ENCODE measurements around the gene TH.

TH gene

DNA sequence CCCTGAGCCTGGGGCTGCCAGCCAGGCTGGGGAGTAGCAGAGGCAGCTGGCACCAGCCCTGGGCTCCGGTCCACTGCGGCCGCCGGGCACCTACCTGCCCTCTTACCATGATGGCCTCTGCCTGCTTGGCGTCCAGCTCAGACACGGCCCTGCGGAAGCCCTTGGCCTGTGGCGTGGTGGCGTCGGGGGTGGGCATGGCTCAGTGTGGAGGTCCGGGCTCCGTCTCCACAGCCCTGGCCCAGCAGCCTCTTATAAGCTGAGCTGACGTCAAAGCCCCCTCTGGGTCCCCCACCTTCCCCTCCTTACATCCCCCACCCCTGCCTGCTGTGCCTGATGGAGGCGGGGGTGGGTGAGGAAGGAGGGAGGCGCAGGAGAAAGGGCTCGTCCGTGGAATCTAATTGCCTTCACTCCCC, at the start of gene TH:
TSS of gene TH (minus strand) at position 225 of the 413 bp plus-strand sequence. CDS start at position 196, 29 bp downstream.
- Mint-ChIP-seq H3K9me3 (no peaks in the 10 kb centered on the region), H3K27ac (no peak within 1 kb of the TSS), H3K36me3 (no peaks in the 10 kb centered on the region), H3K4me1 (no peaks in the 10 kb centered on the region), H3K27me3 (peaks cover 41% of the 10 kb centered on the region), H3K4me3 (no peak within 1 kb of the TSS)
- ATAC-seq, result no peak

DNA sequence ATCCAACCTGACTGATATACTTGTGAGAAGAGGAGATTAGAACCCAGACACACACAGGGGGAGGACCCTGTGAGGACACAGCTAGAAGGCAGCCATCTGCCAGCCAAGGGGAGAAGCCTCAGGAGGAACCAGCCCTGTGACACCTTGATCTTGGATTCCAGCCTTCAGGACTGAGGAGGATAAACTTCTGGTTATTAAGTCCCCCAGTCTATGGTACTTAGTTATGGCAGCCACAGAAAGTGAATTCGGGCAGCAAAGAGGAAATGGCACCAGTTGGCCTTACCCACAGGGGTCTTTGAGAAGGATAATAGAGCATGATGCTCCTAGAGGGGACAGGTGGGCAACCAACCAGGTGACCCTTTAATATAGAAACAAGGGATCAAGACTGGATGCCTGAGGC, 49.4 kb upstream of the TH start:
- Mint-ChIP-seq H3K4me3 (no peak overlapping the region), H3K27ac (no peak overlapping the region), H3K9me3 (peaks cover 13% of the 10 kb centered on the region), H3K4me1 (no peaks in the 10 kb centered on the region), H3K36me3 (peaks cover 7% of the 10 kb centered on the region), H3K27me3 (peaks cover 45% of the 10 kb centered on the region)
- ATAC-seq, result no peak

DNA sequence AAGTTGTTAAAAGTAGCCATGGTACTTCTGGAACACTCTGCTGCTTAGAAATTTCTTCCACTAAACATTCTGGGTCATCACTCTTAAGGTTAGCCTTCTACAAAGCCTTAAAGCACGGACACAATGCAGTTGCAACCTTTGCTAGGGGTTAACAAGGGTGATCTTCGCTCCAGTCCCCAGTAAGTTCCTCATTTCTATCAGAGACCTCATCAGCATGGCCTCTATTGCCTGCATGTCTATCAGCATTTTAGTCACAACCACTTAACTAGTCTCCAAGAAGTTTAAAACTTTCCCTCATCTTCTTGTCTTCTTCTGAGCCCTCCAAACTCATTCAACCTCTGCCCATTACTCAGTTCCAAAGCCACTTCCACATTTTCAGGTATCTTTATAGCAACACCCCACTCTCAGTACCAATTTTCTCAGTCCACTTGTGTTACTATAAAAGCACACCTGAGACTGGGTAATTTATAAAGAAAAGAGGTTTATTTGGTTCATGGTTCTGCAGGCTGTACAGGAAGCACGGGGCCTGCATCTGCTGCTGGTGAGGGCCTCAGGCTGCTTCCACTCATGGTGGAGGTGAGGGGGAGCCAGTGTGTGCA, 48.7 kb upstream of the TH start:
- Mint-ChIP-seq H3K27me3 (peaks cover 38% of the 10 kb centered on the region), H3K9me3 (peaks cover 13% of the 10 kb centered on the region), H3K27ac (no peak overlapping the region), H3K36me3 (peaks cover 7% of the 10 kb centered on the region), H3K4me1 (no peaks in the 10 kb centered on the region), H3K4me3 (no peak overlapping the region)
- no peak for ATAC-seq

DNA sequence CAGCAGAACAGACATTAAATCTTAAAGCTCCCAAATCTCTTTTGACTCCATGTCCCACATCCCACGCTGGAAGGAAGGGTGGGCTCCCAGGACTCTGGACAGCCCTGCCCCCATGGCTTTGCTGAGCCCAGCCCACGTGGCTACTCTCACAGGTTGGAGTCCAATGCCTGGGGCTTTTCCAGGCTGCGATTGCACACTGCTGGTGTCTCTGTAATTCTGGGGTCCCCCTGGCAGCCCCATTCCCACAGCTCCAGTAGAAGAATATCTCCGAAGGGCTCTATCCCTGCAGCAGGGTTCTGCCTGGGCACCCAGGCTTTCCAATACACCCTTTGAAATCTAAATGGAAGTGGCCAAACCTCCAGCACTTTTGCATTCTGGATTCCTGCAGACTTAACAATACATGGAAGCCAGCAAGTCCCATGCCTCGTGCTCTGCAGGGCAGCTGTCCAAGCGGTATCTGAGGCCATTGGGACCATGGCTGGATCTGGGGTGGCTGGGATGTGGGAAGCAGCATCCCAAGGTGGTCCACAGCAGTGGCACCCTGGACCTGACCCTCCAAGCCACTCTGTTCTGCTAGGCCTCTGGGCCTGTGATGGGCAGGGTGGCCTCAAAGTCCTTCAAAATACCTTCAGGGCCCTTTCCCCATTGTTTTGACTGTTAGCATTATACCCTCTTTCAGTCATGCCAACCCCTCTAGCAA, 47.9 kb upstream of the TH start:
- Mint-ChIP-seq H3K4me1 (no peaks in the 10 kb centered on the region), H3K9me3 (peaks cover 13% of the 10 kb centered on the region), H3K4me3 (no peak overlapping the region), H3K27me3 (peaks cover 41% of the 10 kb centered on the region), H3K27ac (no peak overlapping the region), H3K36me3 (peaks cover 7% of the 10 kb centered on the region)
- ATAC-seq, result no peak

DNA sequence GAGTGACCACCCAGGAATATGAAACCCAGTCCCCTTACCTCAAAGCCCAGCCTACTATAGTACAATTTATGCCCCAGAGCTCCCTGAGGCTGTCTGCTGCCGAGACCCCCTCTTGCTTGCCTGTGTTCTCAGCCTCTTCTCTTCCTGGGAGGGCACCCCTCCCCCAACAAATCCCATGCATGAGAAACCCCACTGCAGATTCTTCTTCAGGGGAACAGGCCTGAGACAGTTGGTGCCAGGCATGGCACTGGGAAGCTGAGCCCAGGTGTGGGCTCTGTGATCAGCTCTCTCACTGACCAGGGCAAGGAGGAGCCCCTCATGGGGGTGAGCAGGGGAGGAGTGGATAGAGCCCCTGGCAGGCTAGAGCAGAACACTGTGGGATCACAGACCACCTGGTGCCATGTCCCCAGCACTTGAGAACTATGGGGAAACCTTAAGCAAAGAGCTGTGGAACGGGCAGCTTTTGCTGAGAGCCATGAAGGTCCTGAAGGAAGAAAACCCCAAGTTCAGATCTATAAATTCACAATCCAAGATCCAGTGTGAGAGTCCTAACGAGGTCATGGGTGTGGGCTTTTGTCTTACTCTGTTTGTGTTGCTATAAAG, 46.5 kb upstream of the TH start:
- no peak overlapping the region for H3K4me3 Mint-ChIP-seq
- H3K36me3 Mint-ChIP-seq, result no peaks in the 10 kb centered on the region
- peaks cover 37% of the 10 kb centered on the region for H3K27me3 Mint-ChIP-seq
- ATAC-seq, result no peak
- H3K4me1 Mint-ChIP-seq, result no peaks in the 10 kb centered on the region
- peaks cover 5% of the 10 kb centered on the region for H3K9me3 Mint-ChIP-seq
- no peak overlapping the region for H3K27ac Mint-ChIP-seq

DNA sequence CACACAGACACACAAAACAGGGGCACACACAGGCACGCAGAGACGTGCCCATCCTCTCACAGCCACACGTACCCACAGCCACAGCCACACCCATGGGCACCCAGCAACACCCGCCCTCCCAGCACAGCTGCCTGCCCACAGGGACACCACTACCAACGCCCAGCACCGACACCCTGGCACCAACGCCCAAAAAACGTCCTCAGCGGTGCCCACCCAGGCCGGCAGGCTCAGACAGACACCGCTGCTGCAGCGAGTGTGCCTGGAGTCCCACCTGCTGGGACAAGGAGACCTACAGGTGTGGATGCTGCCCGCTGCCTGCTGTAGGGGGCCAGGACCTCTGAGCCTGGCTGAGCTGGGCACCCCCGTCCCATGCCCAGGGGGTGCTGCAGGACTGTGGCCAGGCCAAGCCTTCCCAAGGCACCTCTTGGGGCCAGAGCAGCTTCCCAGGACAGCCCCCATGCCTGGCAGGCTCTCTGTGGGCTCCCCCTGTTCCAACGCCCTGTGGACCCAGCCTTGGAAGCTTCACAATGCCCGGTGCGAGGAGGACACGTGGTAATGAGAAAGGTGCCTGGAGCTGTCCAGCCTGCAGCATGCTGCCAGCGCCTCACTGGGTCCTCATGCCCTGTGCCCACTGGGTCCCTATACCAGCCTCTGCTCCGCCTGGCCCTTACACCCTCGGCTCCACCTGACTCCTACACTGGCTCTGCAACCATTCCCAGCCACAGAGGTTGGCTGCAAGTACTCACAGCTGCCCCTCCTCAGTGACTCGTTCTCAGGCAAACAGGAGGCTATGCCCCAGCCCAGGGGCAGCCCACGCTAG, 45.8 kb upstream of the TH start:
- peaks cover 5% of the 10 kb centered on the region for H3K9me3 Mint-ChIP-seq
- no peak overlapping the region for H3K4me3 Mint-ChIP-seq
- H3K27me3 Mint-ChIP-seq, result peaks cover 30% of the 10 kb centered on the region
- no peaks in the 10 kb centered on the region for H3K36me3 Mint-ChIP-seq
- no peak overlapping the region for H3K27ac Mint-ChIP-seq
- no peaks in the 10 kb centered on the region for H3K4me1 Mint-ChIP-seq
- no peak for ATAC-seq

DNA sequence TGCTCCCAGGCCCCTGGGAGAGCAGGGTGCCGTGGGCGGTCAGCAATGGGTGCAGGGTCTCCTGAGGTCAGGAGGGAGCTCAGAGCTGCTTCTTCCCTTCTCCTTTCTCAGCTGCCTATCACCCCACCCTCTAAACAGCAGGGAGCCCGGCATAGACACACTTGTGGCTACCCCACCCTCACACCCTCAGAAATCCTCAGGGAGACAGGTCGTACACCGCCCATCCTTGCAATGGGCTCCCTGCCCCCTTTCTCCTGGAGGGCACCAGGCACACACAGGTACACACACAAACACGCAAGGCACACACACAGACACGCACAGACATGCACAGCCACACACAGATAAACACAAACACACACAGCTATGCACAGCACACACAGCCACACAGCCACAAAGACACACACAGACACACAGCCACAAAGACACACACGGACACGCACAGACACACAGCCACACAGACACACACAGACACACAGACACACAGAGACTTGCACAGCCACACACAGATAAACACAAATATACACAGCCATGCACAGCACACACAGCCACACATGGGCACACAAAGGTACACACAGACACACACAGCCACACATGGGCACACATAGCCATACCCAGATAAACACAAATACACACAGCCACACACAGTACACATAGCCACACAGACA, 44.9 kb upstream of the TH start:
- Mint-ChIP-seq H3K36me3 (no peaks in the 10 kb centered on the region), H3K27ac (no peak overlapping the region), H3K27me3 (peaks cover 21% of the 10 kb centered on the region), H3K4me3 (no peak overlapping the region), H3K9me3 (peaks cover 5% of the 10 kb centered on the region), H3K4me1 (no peaks in the 10 kb centered on the region)
- ATAC-seq, result no peak

DNA sequence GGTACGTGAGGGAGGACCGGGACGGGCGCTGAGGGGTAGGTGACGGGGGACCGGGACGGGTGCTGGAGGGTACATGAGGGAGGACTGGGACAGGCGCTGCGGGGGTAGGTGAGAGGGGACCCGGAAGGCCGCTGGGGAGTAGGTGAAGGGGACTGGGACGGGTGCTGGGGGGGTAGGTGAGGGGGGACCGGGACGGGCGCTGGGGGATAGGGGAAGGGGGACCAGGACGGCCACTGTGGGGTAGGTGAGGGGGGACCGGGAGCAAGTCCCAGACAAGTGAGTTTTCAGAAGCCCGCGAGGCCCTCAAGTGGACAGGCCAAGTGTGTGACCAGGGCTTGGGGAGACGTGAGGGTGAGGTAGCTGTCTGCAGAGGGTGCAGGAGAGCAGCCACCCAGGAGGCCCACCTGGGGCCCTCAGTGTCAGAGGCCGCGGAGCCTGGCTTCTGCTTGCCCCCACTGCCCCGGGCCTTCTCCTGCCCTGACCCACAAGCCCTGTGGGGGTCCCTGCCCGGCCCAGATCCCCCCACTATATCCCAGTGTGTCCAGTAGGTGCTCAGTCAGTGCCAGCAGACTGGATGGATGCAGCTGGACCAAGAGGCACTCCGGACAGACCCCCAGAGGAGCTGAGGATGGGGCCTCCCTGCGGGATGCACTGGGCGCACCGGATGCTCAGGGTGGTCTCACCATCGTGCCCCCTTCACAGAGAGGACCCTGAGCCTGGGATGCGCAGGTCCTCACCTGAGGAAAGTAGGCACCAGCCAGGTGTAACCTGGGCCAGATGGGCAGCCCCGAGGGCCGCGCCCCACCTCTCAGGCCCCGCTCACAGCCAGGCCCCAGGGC, 44.2 kb upstream of the TH start:
- Mint-ChIP-seq H3K4me3 (no peak overlapping the region), H3K36me3 (no peaks in the 10 kb centered on the region), H3K4me1 (no peaks in the 10 kb centered on the region), H3K27me3 (peaks cover 26% of the 10 kb centered on the region), H3K27ac (no peak overlapping the region), H3K9me3 (peaks cover 5% of the 10 kb centered on the region)
- ATAC-seq, result peak; percentile 46

DNA sequence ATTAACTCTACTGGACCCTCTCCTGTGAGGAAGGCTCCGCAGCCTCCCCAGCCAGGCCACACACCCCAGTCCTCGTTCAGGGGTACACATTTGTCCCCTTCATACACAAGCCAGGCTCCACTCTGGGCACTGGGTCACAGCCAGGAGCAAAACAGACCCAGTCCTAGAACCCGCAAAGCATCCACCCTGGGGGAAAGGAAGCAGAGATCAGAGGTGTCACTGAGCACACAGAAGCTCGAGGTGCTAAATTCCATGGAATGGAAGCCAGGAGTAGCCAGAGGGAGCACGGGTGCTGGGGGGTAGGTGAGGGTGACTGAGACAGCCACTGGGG, 43.6 kb upstream of the TH start:
- no peak for ATAC-seq
- peaks cover 2% of the 10 kb centered on the region for H3K9me3 Mint-ChIP-seq
- peaks cover 32% of the 10 kb centered on the region for H3K27me3 Mint-ChIP-seq
- no peak overlapping the region for H3K4me3 Mint-ChIP-seq
- H3K36me3 Mint-ChIP-seq, result no peaks in the 10 kb centered on the region
- H3K27ac Mint-ChIP-seq, result no peak overlapping the region
- H3K4me1 Mint-ChIP-seq, result no peaks in the 10 kb centered on the region

DNA sequence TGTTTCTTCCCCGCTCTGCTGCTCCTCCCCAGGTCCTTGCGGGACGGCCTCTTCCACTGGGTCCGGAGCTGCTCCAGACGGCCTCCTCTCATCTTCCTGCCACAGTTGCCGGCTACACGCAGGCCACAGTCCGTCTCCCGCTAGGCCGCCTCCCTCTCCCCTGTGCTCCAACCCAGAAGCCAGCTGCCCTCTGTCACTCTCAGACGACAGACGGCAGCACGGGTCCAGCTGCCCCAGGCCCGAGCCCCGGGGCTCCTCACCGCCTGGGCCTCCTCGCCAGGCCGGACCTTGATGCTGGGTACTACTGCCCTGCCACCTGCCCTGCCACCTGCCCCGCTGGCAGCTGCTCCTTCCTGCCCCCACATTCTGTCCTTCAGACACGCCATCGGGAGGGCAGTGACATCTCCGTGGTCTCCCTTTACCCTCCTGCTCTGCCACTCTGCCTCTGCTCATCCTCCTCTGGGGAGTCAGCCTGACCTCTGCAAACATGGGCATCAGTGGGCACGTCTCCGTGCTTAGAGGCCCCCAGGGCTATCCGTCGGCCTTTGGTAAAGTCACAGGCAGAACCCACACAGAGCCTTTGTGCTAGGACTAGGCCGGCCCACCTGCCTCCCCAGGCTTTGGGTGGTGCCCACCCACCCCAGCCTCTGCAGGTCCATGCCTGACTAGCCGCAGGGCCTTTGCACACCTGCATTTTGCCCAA, 43.1 kb upstream of the TH start:
- Mint-ChIP-seq H3K27ac (no peak overlapping the region), H3K4me3 (no peak overlapping the region), H3K9me3 (no peaks in the 10 kb centered on the region)

DNA sequence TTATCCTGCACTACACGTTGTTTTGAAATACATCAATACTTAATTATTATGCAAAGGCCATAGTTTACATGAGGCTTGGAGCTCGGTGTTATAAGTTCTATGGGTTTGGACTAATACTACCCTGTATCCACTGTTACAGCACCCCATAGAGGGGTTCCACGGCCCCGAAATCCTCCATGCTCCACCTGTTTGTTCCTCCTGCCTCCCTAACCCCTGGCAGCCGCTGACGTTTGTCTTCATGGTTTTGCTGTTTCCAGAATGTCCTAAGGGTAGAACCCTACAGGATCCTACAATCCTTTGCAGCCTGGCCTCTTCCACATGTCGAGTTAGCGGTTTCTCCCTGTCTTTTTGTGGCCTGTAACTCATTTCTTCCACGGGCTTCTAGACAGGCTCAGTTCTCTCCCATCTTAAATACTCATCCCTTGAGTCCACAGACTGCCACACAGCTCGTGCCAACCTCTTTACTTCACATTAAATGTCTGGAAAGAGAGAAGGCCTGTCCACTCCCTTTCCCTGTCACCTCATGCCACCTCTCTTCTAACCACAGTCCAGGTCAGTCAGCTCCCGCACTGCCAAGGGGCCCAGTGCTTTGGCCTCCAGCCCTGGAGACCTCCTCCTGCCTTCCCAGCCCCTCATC, 42.4 kb upstream of the TH start:
- Mint-ChIP-seq H3K27ac (no peak overlapping the region), H3K27me3 (peaks cover 44% of the 10 kb centered on the region), H3K36me3 (no peaks in the 10 kb centered on the region), H3K4me1 (no peaks in the 10 kb centered on the region), H3K9me3 (no peaks in the 10 kb centered on the region), H3K4me3 (no peak overlapping the region)
- no peak for ATAC-seq

More for the DNA sequence above, 43.1 kb upstream of the TH start:
- Mint-ChIP-seq H3K27me3 (peaks cover 37% of the 10 kb centered on the region), H3K36me3 (no peaks in the 10 kb centered on the region), H3K4me1 (no peaks in the 10 kb centered on the region)
- ATAC-seq, result no peak

DNA sequence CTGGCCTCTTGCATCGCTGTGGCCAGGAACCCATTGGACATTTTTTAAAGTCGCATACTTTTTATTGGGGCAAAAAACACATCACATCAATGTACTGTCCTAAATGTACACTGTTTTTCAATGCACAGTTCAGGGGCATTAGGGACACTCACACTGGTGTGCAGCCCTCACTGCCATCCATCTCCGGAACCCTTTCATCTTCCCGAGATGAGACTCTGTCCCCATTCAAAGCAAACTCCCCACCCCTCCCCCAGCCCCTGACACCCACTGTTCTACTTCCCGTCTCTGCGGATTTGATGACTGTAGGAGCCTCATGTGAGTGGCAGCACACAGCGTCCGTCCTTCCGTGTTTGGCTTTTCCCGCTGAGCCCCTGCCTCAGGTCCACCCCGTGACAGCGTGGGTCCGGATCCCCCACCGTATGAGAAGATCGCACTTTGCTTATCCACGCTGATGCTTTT, 41.8 kb upstream of the TH start:
- Mint-ChIP-seq H3K27me3 (peaks cover 48% of the 10 kb centered on the region), H3K4me1 (no peaks in the 10 kb centered on the region), H3K36me3 (no peaks in the 10 kb centered on the region), H3K4me3 (no peak overlapping the region), H3K27ac (no peak overlapping the region), H3K9me3 (no peaks in the 10 kb centered on the region)
- no peak for ATAC-seq

DNA sequence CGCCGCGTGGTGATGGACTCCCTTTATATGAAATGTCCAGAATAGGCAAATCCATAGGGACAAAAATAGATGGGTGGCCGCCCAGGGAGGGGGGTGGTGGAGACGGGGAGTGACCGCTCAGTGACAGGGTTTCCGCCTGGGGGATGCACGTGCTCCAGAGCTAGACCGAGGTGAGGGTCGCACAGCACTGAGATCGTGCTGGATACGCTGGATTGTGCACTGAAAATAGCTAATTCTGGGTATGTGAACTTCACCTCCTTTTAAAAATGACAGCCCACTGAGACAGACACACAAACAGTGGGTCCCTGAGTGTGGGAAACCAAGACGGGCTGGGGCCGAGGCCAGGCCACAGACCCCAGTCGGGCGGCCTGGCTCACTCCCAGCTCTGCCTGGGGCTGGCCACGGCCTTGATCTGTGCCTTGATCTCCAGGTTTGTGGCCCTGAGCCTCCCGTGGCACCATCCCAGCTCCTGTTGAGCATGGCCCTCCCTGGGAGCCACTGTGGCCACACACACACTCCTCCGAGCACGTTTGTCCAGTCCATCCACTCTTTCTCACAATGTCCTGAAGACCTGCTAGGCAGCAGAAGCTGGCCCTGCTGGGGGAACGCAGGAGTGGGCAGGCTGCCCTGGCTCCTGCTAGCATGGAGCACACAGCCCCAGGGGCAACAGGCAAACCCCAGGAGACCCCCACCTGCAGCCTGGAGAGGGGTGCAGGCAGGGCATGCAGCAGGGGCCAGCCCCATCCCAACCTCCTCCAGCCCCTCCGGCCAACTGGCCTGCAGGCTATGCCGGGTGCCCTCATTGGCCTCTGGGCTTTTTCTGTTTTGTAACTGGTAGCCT, 41.0 kb upstream of the TH start:
- Mint-ChIP-seq H3K27ac (no peak overlapping the region), H3K9me3 (no peaks in the 10 kb centered on the region), H3K36me3 (no peaks in the 10 kb centered on the region), H3K4me1 (no peaks in the 10 kb centered on the region), H3K27me3 (peaks cover 56% of the 10 kb centered on the region), H3K4me3 (no peak overlapping the region)
- ATAC-seq, result no peak

All from stimulated activated memory B cell treated with anti-CD40 and anti-IgM and Interleukin-4, amounts not matched to agents 10 μg/mL and 1 μg/mL and 100 μg/mL, for 72 hours (primary cell).